Panc1 (cell line): Measurements from ENCODE around the gene IGF2BP1.

Experiments used
- CTCF ChIP-seq: fragments of 450-650 bp; IDR thresholded peaks from 2 replicates; pipeline ENCODE4 v1.5.1; 2017; ENCODE audit warnings: mild to moderate bottlenecking
- TF ChIP-seq, protein P1 (sequence below), 2 experiments: IDR thresholded peaks; 2 replicates each; pipeline ENCODE4 v1.6.1; 2011 to 2012; ENCODE audit warnings: low read depth in 2 of 2, control low read depth in 1 of 2, low read length in 1 of 2, mild to moderate bottlenecking in 1 of 2, moderate library complexity in 1 of 2; ENCODE audit not compliant: insufficient read depth in 1 of 2

- TF ChIP-seq CTCF, result no peak
- TF ChIP-seq, protein P1, sequence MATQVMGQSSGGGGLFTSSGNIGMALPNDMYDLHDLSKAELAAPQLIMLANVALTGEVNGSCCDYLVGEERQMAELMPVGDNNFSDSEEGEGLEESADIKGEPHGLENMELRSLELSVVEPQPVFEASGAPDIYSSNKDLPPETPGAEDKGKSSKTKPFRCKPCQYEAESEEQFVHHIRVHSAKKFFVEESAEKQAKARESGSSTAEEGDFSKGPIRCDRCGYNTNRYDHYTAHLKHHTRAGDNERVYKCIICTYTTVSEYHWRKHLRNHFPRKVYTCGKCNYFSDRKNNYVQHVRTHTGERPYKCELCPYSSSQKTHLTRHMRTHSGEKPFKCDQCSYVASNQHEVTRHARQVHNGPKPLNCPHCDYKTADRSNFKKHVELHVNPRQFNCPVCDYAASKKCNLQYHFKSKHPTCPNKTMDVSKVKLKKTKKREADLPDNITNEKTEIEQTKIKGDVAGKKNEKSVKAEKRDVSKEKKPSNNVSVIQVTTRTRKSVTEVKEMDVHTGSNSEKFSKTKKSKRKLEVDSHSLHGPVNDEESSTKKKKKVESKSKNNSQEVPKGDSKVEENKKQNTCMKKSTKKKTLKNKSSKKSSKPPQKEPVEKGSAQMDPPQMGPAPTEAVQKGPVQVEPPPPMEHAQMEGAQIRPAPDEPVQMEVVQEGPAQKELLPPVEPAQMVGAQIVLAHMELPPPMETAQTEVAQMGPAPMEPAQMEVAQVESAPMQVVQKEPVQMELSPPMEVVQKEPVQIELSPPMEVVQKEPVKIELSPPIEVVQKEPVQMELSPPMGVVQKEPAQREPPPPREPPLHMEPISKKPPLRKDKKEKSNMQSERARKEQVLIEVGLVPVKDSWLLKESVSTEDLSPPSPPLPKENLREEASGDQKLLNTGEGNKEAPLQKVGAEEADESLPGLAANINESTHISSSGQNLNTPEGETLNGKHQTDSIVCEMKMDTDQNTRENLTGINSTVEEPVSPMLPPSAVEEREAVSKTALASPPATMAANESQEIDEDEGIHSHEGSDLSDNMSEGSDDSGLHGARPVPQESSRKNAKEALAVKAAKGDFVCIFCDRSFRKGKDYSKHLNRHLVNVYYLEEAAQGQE (IDR thresholded peaks at IDR 0.05; ENCODE audit: insufficient read depth in 1 of 2, low read depth in 2 of 2, low read length in 1 of 2), result no peak
These were observed at the start of gene IGF2BP1 for GRCh38 chr17:48997103-48997826.
